Measurements from ENCODE around the gene PTPRG.

Gene PTPRG

GRCh38 chr3:62056658-62057057 is 495.3 kb downstream of the PTPRG start:
- no peak for TF ChIP-seq EZH2phosphoT487 (IDR thresholded peaks at IDR 0.05; ENCODE audit: low read depth)
- TF ChIP-seq CTCF (IDR thresholded peaks at IDR 0.05; ENCODE audit: low read depth, low read length), result no peak
- Histone ChIP-seq H3K36me3 (replicated peaks; ENCODE audit: low read depth, low read length) (no peaks in the 10 kb centered on the region), H2AFZ (ENCODE audit: low read depth, low read length) (no peak overlapping the region), H3K9ac (ENCODE audit: low read length) (no peak overlapping the region), H3K27me3 (ENCODE audit: low read depth, low read length) (no peaks in the 10 kb centered on the region), H3K79me2 (ENCODE audit: low read length) (no peaks in the 10 kb centered on the region), H3K4me3 (ENCODE audit: low read length) (no peak overlapping the region), H3K4me2 (ENCODE audit: low read length) (no peak overlapping the region), H3K9me3 (ENCODE audit: insufficient read depth, low read length) (no peaks in the 10 kb centered on the region), H3K27ac (ENCODE audit: low read length) (no peak overlapping the region), H3K4me1 (ENCODE audit: low read length) (no peaks in the 10 kb centered on the region), H4K20me1 (ENCODE audit: insufficient read depth, low read length) (0 out of 2 replicates have a peak, but pooled peaks cover 5% of the 10 kb centered on the region)

GRCh38 chr3:62057339-62058047 is 496.1 kb downstream of the PTPRG start:
- no peaks in the 10 kb centered on the region for H3K79me2 ChIP-seq (ENCODE audit: low read length)
- H3K9ac ChIP-seq (ENCODE audit: low read length), result no peak overlapping the region
- no peaks in the 10 kb centered on the region for H3K4me1 ChIP-seq (ENCODE audit: low read length)
- TF ChIP-seq CTCF (IDR thresholded peaks at IDR 0.05; ENCODE audit: low read depth, low read length) (no peak), EZH2phosphoT487 (IDR thresholded peaks at IDR 0.05; ENCODE audit: low read depth) (no peak)
- H4K20me1 ChIP-seq (ENCODE audit: insufficient read depth, low read length), result 0 out of 2 replicates have a peak, but pooled peaks cover 5% of the 10 kb centered on the region
- H3K9me3 ChIP-seq (ENCODE audit: insufficient read depth, low read length), result no peaks in the 10 kb centered on the region
- H2AFZ ChIP-seq (ENCODE audit: low read depth, low read length), result no peak overlapping the region
- H3K27me3 ChIP-seq (ENCODE audit: low read depth, low read length), result no peaks in the 10 kb centered on the region
- H3K27ac ChIP-seq (ENCODE audit: low read length), result no peak overlapping the region
- no peaks in the 10 kb centered on the region for H3K36me3 ChIP-seq (replicated peaks; ENCODE audit: low read depth, low read length)
- no peak overlapping the region for H3K4me3 ChIP-seq (ENCODE audit: low read length)
- H3K4me2 ChIP-seq (ENCODE audit: low read length), result no peak overlapping the region

DNA sequence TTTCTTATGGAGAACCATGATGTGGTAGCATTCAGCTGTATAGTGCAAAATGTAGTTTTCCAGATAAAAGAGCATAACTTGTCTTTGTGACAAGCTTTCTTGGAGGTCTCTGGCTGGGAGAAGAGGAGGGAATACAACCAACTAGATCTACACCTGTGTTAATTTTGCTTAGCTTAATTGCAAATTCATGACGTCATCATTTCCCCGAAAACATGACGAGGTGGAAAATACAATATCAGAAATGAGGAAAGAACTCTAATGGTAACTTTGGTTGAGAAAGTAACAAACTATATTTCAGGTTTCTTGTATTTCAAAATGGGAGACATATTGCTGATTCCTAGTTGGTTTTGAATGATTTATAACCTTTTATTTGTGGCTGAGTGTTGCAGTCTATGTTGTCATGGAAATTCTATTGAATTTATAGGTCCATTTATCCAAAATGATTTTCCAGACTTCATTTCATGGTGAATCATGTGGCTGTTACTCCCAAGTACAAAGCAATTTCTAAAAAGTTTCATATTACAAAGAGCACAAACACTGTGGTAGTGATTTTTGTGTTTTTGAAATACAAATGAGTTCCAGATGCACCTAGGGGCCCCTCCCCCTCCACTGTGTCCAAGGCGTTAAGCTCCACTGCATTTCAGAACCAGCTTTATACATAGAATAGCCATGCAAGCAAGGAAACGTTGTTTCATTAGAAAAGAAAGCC is 504.8 kb downstream of the PTPRG start:
- no peaks in the 10 kb centered on the region for H3K9me3 ChIP-seq (ENCODE audit: insufficient read depth, low read length)
- no peaks in the 10 kb centered on the region for H3K4me1 ChIP-seq (ENCODE audit: low read length)
- no peak overlapping the region for H3K4me3 ChIP-seq (ENCODE audit: low read length)
- H3K4me2 ChIP-seq (ENCODE audit: low read length), result no peak overlapping the region
- no peaks in the 10 kb centered on the region for H4K20me1 ChIP-seq (ENCODE audit: insufficient read depth, low read length)
- TF ChIP-seq EZH2phosphoT487 (IDR thresholded peaks at IDR 0.05; ENCODE audit: low read depth), result no peak
- TF ChIP-seq CTCF (IDR thresholded peaks at IDR 0.05; ENCODE audit: low read depth, low read length), result no peak
- no peak overlapping the region for H3K9ac ChIP-seq (ENCODE audit: low read length)
- H3K27ac ChIP-seq (ENCODE audit: low read length), result no peak overlapping the region
- no peaks in the 10 kb centered on the region for H3K36me3 ChIP-seq (replicated peaks; ENCODE audit: low read depth, low read length)
- no peak overlapping the region for H2AFZ ChIP-seq (ENCODE audit: low read depth, low read length)
- no peaks in the 10 kb centered on the region for H3K79me2 ChIP-seq (ENCODE audit: low read length)
- H3K27me3 ChIP-seq (ENCODE audit: low read depth, low read length), result no peaks in the 10 kb centered on the region

GRCh38 chr3:62068337-62068736 is 507.0 kb downstream of the PTPRG start:
- H4K20me1 ChIP-seq (ENCODE audit: insufficient read depth, low read length), result no peaks in the 10 kb centered on the region
- H3K36me3 ChIP-seq (replicated peaks; ENCODE audit: low read depth, low read length), result no peaks in the 10 kb centered on the region
- H3K4me1 ChIP-seq (ENCODE audit: low read length), result no peaks in the 10 kb centered on the region
- no peak overlapping the region for H2AFZ ChIP-seq (ENCODE audit: low read depth, low read length)
- TF ChIP-seq CTCF (IDR thresholded peaks at IDR 0.05; ENCODE audit: low read depth, low read length), result no peak
- no peak for TF ChIP-seq EZH2phosphoT487 (IDR thresholded peaks at IDR 0.05; ENCODE audit: low read depth)
- no peaks in the 10 kb centered on the region for H3K79me2 ChIP-seq (ENCODE audit: low read length)
- H3K4me3 ChIP-seq (ENCODE audit: low read length), result no peak overlapping the region
- no peak overlapping the region for H3K4me2 ChIP-seq (ENCODE audit: low read length)
- no peak overlapping the region for H3K27ac ChIP-seq (ENCODE audit: low read length)
- no peaks in the 10 kb centered on the region for H3K27me3 ChIP-seq (ENCODE audit: low read depth, low read length)
- no peaks in the 10 kb centered on the region for H3K9me3 ChIP-seq (ENCODE audit: insufficient read depth, low read length)
- H3K9ac ChIP-seq (ENCODE audit: low read length), result no peak overlapping the region

Measured in OCI-LY3 (cell line).